GM12801 (cell line): ENCODE results near the gene CNGB1.

Experiments used
- CTCF ChIP-seq: IDR thresholded peaks from one replicate; pipeline ENCODE4 v1.5.1; 2011; ENCODE audit warnings: control low read depth; ENCODE audit not compliant: insufficient read length; ENCODE audit errors: extremely low read depth

The CNGB1 gene

GRCh38 chr16:57883480-57883879 lies 87.4 kb downstream of the CNGB1 start:
- no peak for TF ChIP-seq CTCF

- TF ChIP-seq CTCF = no peak
Observed at GRCh38 chr16:57882792-57883191, 88.1 kb downstream of the CNGB1 start.

- no peak for TF ChIP-seq CTCF
Observed at GRCh38 chr16:57882206-57882605, 88.7 kb downstream of the CNGB1 start.

GRCh38 chr16:57878586-57878985 lies 92.3 kb downstream of the CNGB1 start:
- no peak for TF ChIP-seq CTCF

- no peak for TF ChIP-seq CTCF
Observed at GRCh38 chr16:57876210-57876609, 94.7 kb downstream of the CNGB1 start.

- no peak for TF ChIP-seq CTCF
Observed at GRCh38 chr16:57875347-57875746, 95.6 kb downstream of the CNGB1 start.

GRCh38 chr16:57873218-57873617 lies 97.7 kb downstream of the CNGB1 start:
- no peak for TF ChIP-seq CTCF

- no peak for TF ChIP-seq CTCF
Observed at GRCh38 chr16:57871456-57871855, 99.5 kb downstream of the CNGB1 start.
